Endothelial cell of umbilical vein (primary cell): Measurements from ENCODE around the gene GPR183. TPM values are rescaled to one million over a fixed set of nuclear protein-coding genes. Genes with fewer than 3 reads are reported as not detected.
A peak's percentile ranks its signal among the peaks of the same experiment; 100 is the strongest.

Experiments
- BruUV-seq: library from RNA; stranded (reverse); fragments of 400-500 nt; replicated peaks from 2 replicates; lab custom pipeline; 2021; lab: Mats Ljungman, UMichigan
- CTCF ChIA-PET: fragments of 300-600, 350-600 bp; sonication (Branson Sonifier 250); formaldehyde crosslinking; loops from one replicate; lab custom pipeline; 2021; ENCODE audit warnings: antibody characterized with exemption, inconsistent platforms; lab: Charles Lee
- POLR2A ChIA-PET: fragments of 300-600, 350-600 bp; sonication (Branson Sonifier 250); formaldehyde crosslinking; loops from one replicate; lab custom pipeline; 2021; ENCODE audit warnings: antibody characterized with exemption, inconsistent platforms; lab: Charles Lee
- DNase-seq: peaks from one replicate; pipeline ENCODE4 v3.0.0-alpha.2; 2011; ENCODE audit warnings: low read depth, low spot score
- FAIRE-seq: peaks from 2 replicates; lab custom pipeline; 2011; peaks lifted over from hg19 to GRCh38; lab: Jason Lieb, UNC
- H2AFZ ChIP-seq: 2 replicates; pipeline ENCODE4 v1.6.0; 2012; ENCODE audit warnings: low read depth, low read length, control low read depth, inconsistent platforms
- H3K27ac ChIP-seq: 2 replicates; pipeline ENCODE4 v1.5.1; 2011; ENCODE audit warnings: low read depth, mild to moderate bottlenecking, control low read depth, low read length, moderate library complexity; ENCODE audit not compliant: insufficient read depth
- H3K27me3 ChIP-seq, 2 experiments: 2 replicates each; pipeline versions ENCODE4 v1.6.0 to v1.6.1; 2011; ENCODE audit warnings: low read length in 2 of 2, mixed read lengths in 1 of 2; ENCODE audit not compliant: control insufficient read depth in 2 of 2, insufficient read depth in 2 of 2
- H3K36me3 ChIP-seq, 2 experiments: 2 replicates in 1 of 2; 3 replicates in 1 of 2; pipeline ENCODE4 v1.5.1; 2011; ENCODE audit warnings: low read length in 2 of 2, mild to moderate bottlenecking in 1 of 2, moderate library complexity in 1 of 2; ENCODE audit not compliant: control insufficient read depth in 2 of 2, insufficient read depth in 2 of 2; ENCODE audit errors: extremely low read depth in 1 of 2
- H3K4me1 ChIP-seq: 3 replicates; pipeline ENCODE4 v1.5.1; 2011; ENCODE audit warnings: mild to moderate bottlenecking, low read length; ENCODE audit not compliant: control insufficient read depth, insufficient read depth; ENCODE audit errors: extremely low read depth
- H3K4me2 ChIP-seq: 2 replicates; pipeline ENCODE4 v1.6.1; 2011; ENCODE audit warnings: low read length, control low read depth, mixed read lengths; ENCODE audit not compliant: insufficient read depth
- H3K4me3 ChIP-seq, 3 experiments: fragments of 200-600 bp in 1 of 3; sonication (generic), shearing (Covaris generic) in 1 of 3; replicated peaks in 1 of 3; 2 replicates each; pipeline ENCODE4 v1.5.1; 2011 to 2016; ENCODE audit warnings: control low read depth in 3 of 3, low read length in 3 of 3, mild to moderate bottlenecking in 2 of 3, inconsistent platforms in 1 of 3, low read depth in 1 of 3, moderate library complexity in 1 of 3; ENCODE audit not compliant: insufficient read depth in 1 of 3
- H3K79me2 ChIP-seq: 2 replicates; pipeline ENCODE4 v1.6.0; 2012; ENCODE audit warnings: low read length, inconsistent platforms; ENCODE audit not compliant: control insufficient read depth, insufficient read depth
- H3K9ac ChIP-seq: replicated peaks from 2 replicates; pipeline ENCODE3; 2011; ENCODE audit warnings: low read length, control low read depth; ENCODE audit not compliant: insufficient read depth; ENCODE audit errors: extremely low read depth
- H3K9me1 ChIP-seq: replicated peaks from 3 replicates; pipeline ENCODE4 v1.6.0; 2011; ENCODE audit warnings: mild to moderate bottlenecking, low read length; ENCODE audit not compliant: control insufficient read depth, insufficient read depth; ENCODE audit errors: extremely low read depth
- H3K9me3 ChIP-seq: replicated peaks from 2 replicates; pipeline ENCODE4 v1.5.1; 2012; ENCODE audit warnings: low read length, inconsistent platforms; ENCODE audit not compliant: control insufficient read depth, insufficient read depth
- H4K20me1 ChIP-seq: replicated peaks from 2 replicates; pipeline ENCODE3; 2011; ENCODE audit warnings: mild to moderate bottlenecking, low read length; ENCODE audit not compliant: control insufficient read depth, insufficient read depth; ENCODE audit errors: extremely low read depth
- EZH2 ChIP-seq: IDR thresholded peaks from 2 replicates; pipeline ENCODE4 v1.6.1; 2012; ENCODE audit warnings: borderline replicate concordance, low read depth, mild to moderate bottlenecking, moderate library complexity, low read length, inconsistent platforms; ENCODE audit not compliant: severe bottlenecking
- FOS ChIP-seq: IDR thresholded peaks from 2 replicates; pipeline ENCODE4 v1.6.1; 2011; ENCODE audit warnings: mild to moderate bottlenecking, low read length, moderate library complexity, borderline replicate concordance; ENCODE audit not compliant: insufficient read depth
- GATA2 ChIP-seq: IDR thresholded peaks from 2 replicates; pipeline ENCODE4 v1.7.0; 2011; ENCODE audit warnings: low read depth, mild to moderate bottlenecking, moderate library complexity, mixed read lengths, low read length; ENCODE audit not compliant: insufficient read length, insufficient read depth
- JUN ChIP-seq: IDR thresholded peaks from 2 replicates; pipeline ENCODE4 v1.6.1; 2011; ENCODE audit warnings: borderline replicate concordance, low read depth; ENCODE audit not compliant: insufficient read length, insufficient read depth
- MAX ChIP-seq: IDR thresholded peaks from 2 replicates; pipeline ENCODE4 v1.6.1; 2011; ENCODE audit not compliant: insufficient read depth, insufficient read length
- MYC ChIP-seq: IDR thresholded peaks from one replicate; pipeline ENCODE4 v1.6.1; 2011; ENCODE audit warnings: mild to moderate bottlenecking, low read depth, low read length
- POLR2A ChIP-seq: IDR thresholded peaks from 2 replicates; pipeline ENCODE4 v1.6.1; 2012; ENCODE audit warnings: low read depth, mild to moderate bottlenecking, control low read depth, low read length
- POLR2AphosphoS5 ChIP-seq: IDR thresholded peaks from 2 replicates; pipeline ENCODE4 v1.6.1; 2012; ENCODE audit warnings: low read depth, mild to moderate bottlenecking, control low read depth, low read length, moderate library complexity; ENCODE audit not compliant: insufficient read depth
- dilution Hi-C: fragments of 300-500 bp; cut with MboI; formaldehyde crosslinking; loops from one replicate; pipeline ENCODE4 v1.15.0; 2019; ENCODE audit warnings: low sequenced_read_pairs; ENCODE audit not compliant: extremely low pct_ligation_motif_present
- intact Hi-C: fragments of 100-400 bp; cut with micrococcal nuclease; formaldehyde crosslinking; loops from one replicate; pipeline ENCODE4 v1.10.0; 2022
- polyA plus RNA-seq, 4 experiments: library from polyadenylated mRNA; depleted of rRNA in 3 of 4; stranded (reverse) in 3 of 4; unstranded in 1 of 4; fragments of >200 nt; gene quantifications; 2 replicates each; pipeline versions ENCODE4 v1.2.1 to v1.2.3, GENCODE V29; 2011 to 2012; ENCODE audit warnings: missing spikeins in 1 of 4
- total RNA-seq: library from RNA; stranded (reverse); gene quantifications from 2 replicates; pipeline ENCODE4 v1.2.3, GENCODE V29; 2021
- TF ChIP-seq, protein P1 (sequence below), 2 donors: IDR thresholded peaks; 1 replicate in 1 of 2; 2 replicates in 1 of 2; pipeline ENCODE4 v1.5.1; 2011; ENCODE audit warnings: low read length in 2 of 2, mild to moderate bottlenecking in 2 of 2, moderate library complexity in 2 of 2, control low read depth in 1 of 2, inconsistent platforms in 1 of 2, low read depth in 1 of 2; ENCODE audit not compliant: insufficient read depth in 1 of 2; ENCODE audit errors: extremely low read depth in 1 of 2

The GPR183 gene
- total and polyA plus RNA-seq, 2 donors (not counting 3 experiments of a cell fraction or from before 2014, with no cell fraction given): 0.23 TPM; not detected in 1

DNA sequence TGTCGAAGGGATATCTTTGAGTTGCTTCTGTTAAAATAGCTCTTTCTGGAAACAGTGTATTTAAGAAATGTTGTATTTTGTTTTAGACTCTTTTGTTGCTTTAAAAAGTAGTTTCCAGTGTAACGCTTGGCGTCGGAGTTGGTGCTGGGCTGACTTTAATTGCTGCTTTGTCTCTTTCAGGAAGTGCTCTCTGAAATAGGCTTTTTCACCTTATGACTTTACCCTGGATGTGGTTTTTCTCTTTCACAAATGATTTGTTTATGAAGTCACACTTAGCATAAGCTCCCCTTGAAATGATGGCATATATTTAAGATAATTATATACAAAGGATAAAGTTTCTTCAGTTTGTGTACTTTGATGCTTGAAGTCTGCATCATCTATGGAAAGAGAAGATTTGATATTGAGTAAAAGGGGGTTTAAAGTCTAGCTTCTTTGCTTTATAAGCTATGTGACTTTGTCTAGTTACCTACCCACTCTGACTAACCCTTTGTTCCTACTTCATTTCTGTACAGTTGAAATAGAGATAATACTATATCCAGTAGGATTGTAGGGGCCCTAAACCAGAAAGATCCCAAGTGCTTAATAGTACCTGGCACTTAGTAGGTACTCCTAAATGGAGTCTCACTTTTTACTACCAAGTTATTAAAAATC is 48.9 kb downstream of the GPR183 start, which contains the start of gene GPR18:
Gene GPR18 (minus strand): TSS at position 170 of the 651 bp plus-strand sequence. CDS start 2,507 bp downstream, outside the sequence.
- TF ChIP-seq MYC (no peak), GATA2 (no peak), POLR2A (no peak), EZH2 (no peak), POLR2AphosphoS5 (no peak), MAX (no peak), JUN (no peak), FOS (no peak)
- TF ChIP-seq, protein P1, sequence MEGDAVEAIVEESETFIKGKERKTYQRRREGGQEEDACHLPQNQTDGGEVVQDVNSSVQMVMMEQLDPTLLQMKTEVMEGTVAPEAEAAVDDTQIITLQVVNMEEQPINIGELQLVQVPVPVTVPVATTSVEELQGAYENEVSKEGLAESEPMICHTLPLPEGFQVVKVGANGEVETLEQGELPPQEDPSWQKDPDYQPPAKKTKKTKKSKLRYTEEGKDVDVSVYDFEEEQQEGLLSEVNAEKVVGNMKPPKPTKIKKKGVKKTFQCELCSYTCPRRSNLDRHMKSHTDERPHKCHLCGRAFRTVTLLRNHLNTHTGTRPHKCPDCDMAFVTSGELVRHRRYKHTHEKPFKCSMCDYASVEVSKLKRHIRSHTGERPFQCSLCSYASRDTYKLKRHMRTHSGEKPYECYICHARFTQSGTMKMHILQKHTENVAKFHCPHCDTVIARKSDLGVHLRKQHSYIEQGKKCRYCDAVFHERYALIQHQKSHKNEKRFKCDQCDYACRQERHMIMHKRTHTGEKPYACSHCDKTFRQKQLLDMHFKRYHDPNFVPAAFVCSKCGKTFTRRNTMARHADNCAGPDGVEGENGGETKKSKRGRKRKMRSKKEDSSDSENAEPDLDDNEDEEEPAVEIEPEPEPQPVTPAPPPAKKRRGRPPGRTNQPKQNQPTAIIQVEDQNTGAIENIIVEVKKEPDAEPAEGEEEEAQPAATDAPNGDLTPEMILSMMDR (IDR thresholded peaks at IDR 0.05; ENCODE audit: extremely low read depth in 1 of 2, insufficient read depth in 1 of 2, low read depth in 1 of 2, low read length in 2 of 2): no peak
- no peak within 1 kb of the TSS for H3K27ac ChIP-seq
- H4K20me1 ChIP-seq: no peaks in the 10 kb centered on the region
- H3K9ac ChIP-seq: no peak within 1 kb of the TSS
- H3K36me3 ChIP-seq: peaks cover 0 to 2% of the 10 kb centered on the region in 2 experiments
- no peaks in the 10 kb centered on the region for H3K9me3 ChIP-seq
- no peaks in the 10 kb centered on the region for H3K9me1 ChIP-seq
- no peak for FAIRE-seq
- H2AFZ ChIP-seq: no peak within 1 kb of the TSS
- POLR2A ChIA-PET: no interaction called here
- peak within 1 kb of the TSS; percentile 16 for H3K4me2 ChIP-seq
- no peaks in the 10 kb centered on the region for H3K27me3 ChIP-seq
- H3K4me1 ChIP-seq: peaks cover 9% of the 10 kb centered on the region
- no peaks in the 10 kb centered on the region for H3K79me2 ChIP-seq
- no peak within 1 kb of the TSS for H3K4me3 ChIP-seq
- CTCF ChIA-PET: interaction anchor here (2.1 kb wide), 2 partner anchors 11 to 82 kb away, joined by 11 to 12 read pairs; no protein-coding TSS in a partner anchor
- dilution Hi-C loops: loop anchor here (25.0 kb wide), 1 partner anchor 96 kb away; no protein-coding TSS in a partner anchor
- no TSS peak for BruUV-seq
- intact Hi-C loops: no loop called here
- DNase-seq: peak; percentile 15
